Activated naive CD4-positive, alpha-beta T cell treated with anti-CD3 and anti-CD28 coated beads, Interleukin-2, amount 50 U/mL, for 24 hours (primary cell): ENCODE measurements around the gene NTNG1.
"Not testable (repeated sequence)": the region's sequence is repeated elsewhere in the genome, so short reads cannot be mapped to it uniquely, and the experiment has no call there.

ENCODE experiments used
- H3K27ac Mint-ChIP-seq: one replicate; pipeline ENCODE4 v1.8.0; 2021; ENCODE audit warnings: mild to moderate bottlenecking, mixed read lengths
- H3K27me3 Mint-ChIP-seq: one replicate; pipeline ENCODE4 v1.8.0; 2021; ENCODE audit warnings: mixed read lengths
- H3K36me3 Mint-ChIP-seq: one replicate; pipeline ENCODE4 v1.8.0; 2021; ENCODE audit warnings: mixed read lengths
- H3K4me1 Mint-ChIP-seq: one replicate; pipeline ENCODE4 v1.8.0; 2021; ENCODE audit warnings: mixed read lengths
- H3K4me3 Mint-ChIP-seq: one replicate; pipeline ENCODE4 v1.8.0; 2021; ENCODE audit warnings: mild to moderate bottlenecking, mixed read lengths
- H3K9me3 Mint-ChIP-seq: one replicate; pipeline ENCODE4 v1.8.0; 2021; ENCODE audit warnings: mixed read lengths

The NTNG1 gene

DNA sequence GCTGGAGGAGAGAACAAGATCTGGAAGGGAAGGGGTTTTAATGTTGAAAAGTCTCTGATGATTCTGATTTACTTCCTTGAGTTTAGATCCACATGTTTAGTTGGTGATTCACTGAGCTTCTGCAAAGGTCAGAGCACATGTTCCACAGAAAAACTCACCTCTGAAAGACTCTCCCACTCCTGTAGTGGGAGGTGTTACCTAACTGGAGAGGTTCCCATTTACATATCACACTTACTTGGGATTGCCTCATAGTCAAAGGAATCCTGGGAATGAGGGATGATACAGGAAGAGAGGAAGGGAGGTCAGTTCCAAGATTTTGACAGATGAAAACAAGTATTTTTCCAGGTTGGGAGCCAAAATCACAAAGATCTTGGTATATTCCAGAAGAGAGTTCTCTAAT is 2.7 kb upstream of the NTNG1 start:
- H3K9me3 Mint-ChIP-seq, result no peaks in the 10 kb centered on the region
- H3K27me3 Mint-ChIP-seq, result peaks cover 49% of the 10 kb centered on the region
- no peaks in the 10 kb centered on the region for H3K36me3 Mint-ChIP-seq
- H3K27ac Mint-ChIP-seq, result no peak overlapping the region
- H3K4me3 Mint-ChIP-seq, result no peak overlapping the region
- peaks cover 26% of the 10 kb centered on the region for H3K4me1 Mint-ChIP-seq

DNA sequence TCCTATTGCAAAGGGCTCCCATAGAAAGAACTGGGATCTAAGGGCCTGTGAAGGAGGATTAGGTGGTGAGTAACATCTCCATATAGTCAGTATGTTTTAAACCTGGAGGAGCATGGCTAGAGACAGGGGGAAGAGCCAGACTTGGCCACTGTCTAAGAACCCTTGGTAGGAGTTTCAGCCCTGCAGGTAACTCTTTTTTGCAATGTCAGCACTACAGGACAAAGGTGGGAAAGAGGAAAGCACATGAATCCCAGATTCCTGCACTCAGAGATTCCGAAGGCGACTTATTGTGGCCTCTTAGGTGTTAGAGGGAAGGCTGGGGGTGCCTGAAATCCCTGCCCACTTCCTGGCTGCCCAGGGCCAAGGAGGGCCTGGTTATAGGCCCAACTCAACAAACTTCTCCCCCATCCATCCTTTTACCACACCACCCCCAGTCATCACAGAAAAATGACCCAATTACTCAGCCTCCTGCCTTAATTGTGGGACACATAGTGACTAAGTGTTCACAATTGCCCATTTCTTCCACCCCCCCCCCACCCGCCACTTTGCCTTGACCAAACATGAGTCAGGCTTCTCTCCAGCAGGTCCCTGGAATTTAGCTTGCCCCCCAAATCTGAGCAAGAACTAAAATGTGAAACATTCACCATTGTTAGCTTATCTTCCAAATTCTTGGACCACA is 1.9 kb upstream of the NTNG1 start:
- Mint-ChIP-seq H3K9me3 (no peaks in the 10 kb centered on the region), H3K27me3 (peaks cover 51% of the 10 kb centered on the region)

DNA sequence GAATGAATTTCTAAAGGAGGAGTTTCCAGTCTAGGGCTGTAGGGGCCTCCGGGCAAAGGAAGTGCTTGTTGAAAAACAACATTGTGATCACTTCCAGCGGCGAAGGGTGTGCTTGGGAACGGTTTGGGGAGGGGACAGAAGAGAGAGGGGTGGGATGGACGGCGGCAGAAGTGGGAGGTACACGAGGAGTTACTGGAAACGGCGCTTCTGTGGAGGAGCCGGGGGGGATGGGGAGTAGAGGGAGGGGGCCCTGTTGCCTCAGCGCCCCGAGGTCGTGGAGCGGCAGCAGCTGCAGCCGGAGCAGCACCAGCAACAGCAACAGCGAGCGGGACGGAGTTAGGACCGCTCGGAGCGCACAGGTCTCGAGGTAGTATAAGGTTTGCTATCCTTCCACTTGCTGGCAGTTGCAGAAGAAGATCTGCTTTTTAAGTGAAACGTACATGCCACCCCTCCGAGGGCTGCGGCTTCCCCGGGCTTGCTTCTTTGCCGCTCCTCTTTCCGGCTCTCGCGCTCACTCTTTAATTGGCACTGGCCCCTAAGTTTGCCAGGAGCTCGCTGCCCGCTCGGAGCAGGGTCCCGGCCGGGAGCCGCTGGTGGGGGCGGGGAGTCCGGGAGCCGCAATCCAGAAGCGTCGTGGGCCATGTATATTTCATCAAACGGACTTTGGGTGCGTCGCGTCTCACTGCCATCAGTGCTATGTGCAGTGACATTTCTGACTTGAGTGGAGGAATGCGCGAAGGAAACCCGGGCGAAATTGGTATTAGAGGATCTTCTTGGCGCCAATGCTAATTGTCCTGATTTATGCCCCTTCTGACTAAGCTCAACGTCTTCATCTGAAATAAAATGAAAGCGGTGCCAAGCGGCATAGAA is 771 bp upstream of the NTNG1 start:
- Mint-ChIP-seq H3K9me3 (no peaks in the 10 kb centered on the region), H3K27ac (no peak overlapping the region), H3K4me3 (peak overlapping the region; percentile 87), H3K4me1 (peaks cover 26% of the 10 kb centered on the region), H3K27me3 (peaks cover 52% of the 10 kb centered on the region), H3K36me3 (no peaks in the 10 kb centered on the region)

More for the DNA sequence above, 1.9 kb upstream of the NTNG1 start:
- Mint-ChIP-seq H3K4me3 (peak overlapping the region; percentile 87), H3K4me1 (peaks cover 26% of the 10 kb centered on the region), H3K27ac (no peak overlapping the region), H3K36me3 (no peaks in the 10 kb centered on the region)

DNA sequence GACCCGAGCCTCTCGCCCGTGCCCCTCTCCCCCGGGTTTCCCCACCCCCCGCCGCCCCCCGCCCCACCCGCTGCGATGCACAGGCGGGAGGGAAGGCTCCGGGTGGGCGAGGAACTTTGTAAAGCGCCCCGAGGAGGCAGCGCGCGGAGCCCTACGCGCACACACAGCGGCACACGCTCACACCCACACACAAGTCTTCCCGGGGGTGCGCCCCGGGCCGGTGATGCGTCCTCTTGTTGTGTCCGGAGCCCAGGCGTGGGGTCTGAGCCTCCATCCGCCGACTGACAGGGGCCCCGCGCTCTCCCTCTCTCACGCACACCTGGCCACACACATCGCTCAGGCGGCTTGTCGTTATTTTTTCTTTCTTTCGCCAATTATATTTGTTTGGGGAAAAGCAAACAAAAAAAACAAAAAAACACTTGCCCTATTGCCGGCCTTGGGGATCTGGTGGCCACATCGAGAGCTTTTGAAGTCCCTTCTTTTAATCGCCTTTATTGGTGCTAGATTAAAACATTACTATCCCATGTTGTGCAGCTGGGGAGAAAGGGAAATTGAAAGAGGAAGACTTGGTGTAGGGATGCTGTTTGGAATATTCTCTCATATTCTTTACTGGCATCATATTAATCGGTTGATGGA is 770 bp downstream of the NTNG1 start:
- H3K9me3 Mint-ChIP-seq, result no peaks in the 10 kb centered on the region
- H3K27me3 Mint-ChIP-seq, result peaks cover 52% of the 10 kb centered on the region
- no peaks in the 10 kb centered on the region for H3K36me3 Mint-ChIP-seq
- H3K27ac Mint-ChIP-seq, result no peak overlapping the region
- H3K4me1 Mint-ChIP-seq, result peaks cover 26% of the 10 kb centered on the region
- peak overlapping the region; percentile 88 for H3K4me3 Mint-ChIP-seq

DNA sequence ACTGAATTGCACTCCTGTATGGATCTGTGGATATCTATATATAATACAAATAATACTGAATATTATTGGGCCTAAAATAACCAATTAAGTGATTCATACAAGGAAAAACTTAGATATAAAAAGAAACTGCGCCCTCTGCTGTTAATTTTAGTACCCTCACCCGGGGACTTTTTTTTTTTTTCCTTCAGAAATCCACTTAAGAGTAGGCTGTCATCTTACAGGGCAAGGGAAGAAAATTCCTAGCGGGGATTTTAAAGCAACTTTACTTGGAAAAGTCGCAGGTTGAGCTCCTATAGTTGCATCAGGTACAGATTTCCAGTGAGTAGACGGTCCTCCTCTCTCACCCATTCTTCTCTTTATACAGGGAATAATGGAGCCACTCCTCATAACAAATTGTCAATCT is 1.3 kb downstream of the NTNG1 start:
- H3K27me3 Mint-ChIP-seq, result peaks cover 52% of the 10 kb centered on the region
- no peaks in the 10 kb centered on the region for H3K36me3 Mint-ChIP-seq
- no peak overlapping the region for H3K27ac Mint-ChIP-seq
- peak overlapping the region; percentile 88 for H3K4me3 Mint-ChIP-seq
- no peaks in the 10 kb centered on the region for H3K9me3 Mint-ChIP-seq
- peaks cover 26% of the 10 kb centered on the region for H3K4me1 Mint-ChIP-seq

DNA sequence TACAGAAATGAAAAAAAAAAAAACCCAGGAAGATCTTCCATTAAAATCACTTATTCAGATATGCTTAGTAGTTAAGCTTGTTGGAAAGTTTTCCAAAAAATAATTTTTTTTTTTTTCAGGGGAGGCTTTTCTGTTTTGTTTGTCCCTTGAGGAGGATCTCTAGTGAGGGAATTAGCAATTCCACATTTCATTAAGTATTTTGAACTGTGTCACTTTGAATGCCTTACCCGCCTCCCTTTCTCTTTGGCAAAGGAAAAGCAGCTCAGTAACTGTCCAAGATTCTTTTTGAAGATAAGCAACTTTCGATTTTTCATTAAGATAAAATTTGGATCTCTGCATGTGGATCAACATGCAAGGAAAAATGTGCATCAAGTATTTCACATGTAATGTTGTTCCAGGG is 1.8 kb downstream of the NTNG1 start:
- Mint-ChIP-seq H3K4me1 (peaks cover 26% of the 10 kb centered on the region), H3K4me3 (no peak overlapping the region), H3K36me3 (no peaks in the 10 kb centered on the region), H3K27me3 (peaks cover 50% of the 10 kb centered on the region), H3K9me3 (no peaks in the 10 kb centered on the region), H3K27ac (no peak overlapping the region)

DNA sequence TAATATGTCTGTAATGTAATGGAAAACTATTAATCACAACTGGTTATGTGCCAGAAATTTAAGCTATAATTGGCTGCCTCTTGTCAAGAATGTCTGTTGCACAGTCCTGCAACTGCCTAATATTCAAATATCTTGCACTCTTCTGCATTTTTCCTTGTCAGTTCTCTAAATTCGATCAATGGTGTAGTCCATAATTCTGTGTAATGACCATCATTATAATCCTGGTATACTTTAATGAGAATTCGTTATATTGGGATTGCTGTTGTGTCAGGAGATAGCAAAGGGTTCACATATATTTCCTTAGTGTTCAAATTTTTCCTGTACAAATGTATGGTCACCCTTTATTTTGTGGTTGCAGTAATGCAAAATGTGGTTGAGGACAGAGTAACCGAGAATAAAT is 4.8 kb downstream of the NTNG1 start:
- no peaks in the 10 kb centered on the region for H3K9me3 Mint-ChIP-seq
- peaks cover 12% of the 10 kb centered on the region for H3K4me1 Mint-ChIP-seq
- no peaks in the 10 kb centered on the region for H3K36me3 Mint-ChIP-seq
- peaks cover 40% of the 10 kb centered on the region for H3K27me3 Mint-ChIP-seq
- H3K27ac Mint-ChIP-seq, result no peak overlapping the region
- no peak overlapping the region for H3K4me3 Mint-ChIP-seq

DNA sequence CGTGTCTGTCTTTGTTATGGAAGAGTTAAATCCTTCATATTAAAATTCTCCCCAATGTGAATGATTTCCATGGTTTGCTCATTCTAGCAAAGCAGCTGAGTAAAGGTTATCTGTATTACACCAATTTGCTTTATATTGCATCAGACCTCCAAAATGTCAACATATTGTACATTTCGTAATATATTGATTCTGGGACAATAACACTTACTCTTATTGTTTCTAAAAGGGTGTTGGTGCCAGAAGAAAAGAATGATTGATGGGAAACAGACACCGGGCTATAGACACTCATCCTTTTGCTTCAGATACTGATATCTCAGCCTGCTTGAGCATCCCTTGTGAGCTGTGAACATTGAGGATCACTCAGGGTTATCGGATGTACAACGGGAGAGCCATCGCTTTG is 7.0 kb downstream of the NTNG1 start:
- Mint-ChIP-seq H3K27me3 (peaks cover 34% of the 10 kb centered on the region), H3K27ac (no peak overlapping the region), H3K4me3 (no peak overlapping the region), H3K4me1 (no peaks in the 10 kb centered on the region), H3K36me3 (no peaks in the 10 kb centered on the region), H3K9me3 (no peaks in the 10 kb centered on the region)

DNA sequence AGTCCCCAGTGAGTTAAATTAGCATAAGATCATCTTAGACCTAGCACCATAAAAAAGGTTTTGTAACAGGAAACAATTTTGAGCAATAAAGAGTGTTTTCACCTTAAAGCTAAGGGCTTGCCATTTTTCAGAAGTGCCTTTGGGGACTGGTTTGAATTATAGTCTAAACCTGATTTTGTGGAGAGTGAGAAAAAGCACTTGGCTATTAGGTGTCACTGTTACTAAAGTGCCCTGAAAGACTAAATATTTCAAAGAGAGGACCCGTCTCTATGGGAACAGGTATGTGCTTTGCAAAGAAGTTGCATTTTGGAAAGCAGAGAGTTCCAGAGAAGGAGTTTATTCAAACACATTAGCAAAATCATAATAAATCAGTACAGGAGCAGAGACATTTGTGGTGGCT is 9.1 kb downstream of the NTNG1 start:
- H3K4me3 Mint-ChIP-seq, result no peak overlapping the region
- peaks cover 28% of the 10 kb centered on the region for H3K27me3 Mint-ChIP-seq
- no peaks in the 10 kb centered on the region for H3K9me3 Mint-ChIP-seq
- H3K4me1 Mint-ChIP-seq, result no peaks in the 10 kb centered on the region
- H3K27ac Mint-ChIP-seq, result no peak overlapping the region
- H3K36me3 Mint-ChIP-seq, result no peaks in the 10 kb centered on the region

DNA sequence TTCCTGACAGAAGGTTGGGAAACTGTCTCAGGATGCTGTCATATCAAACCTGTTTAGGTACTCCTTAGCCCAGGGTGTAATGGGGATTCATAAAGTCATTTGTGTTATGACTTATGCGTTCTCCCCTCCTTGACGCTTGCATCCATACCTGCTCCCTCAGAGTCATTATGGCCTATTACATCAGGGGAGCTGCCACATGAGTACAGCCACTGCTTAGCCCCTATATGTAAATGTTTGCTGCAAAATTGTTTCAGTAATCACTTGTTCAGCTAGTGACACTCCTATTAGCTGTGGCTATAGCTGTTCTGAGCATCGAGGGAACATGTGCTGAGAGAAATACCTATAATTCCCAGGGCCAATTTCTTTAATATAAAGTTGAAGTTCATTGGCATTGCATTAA is 10.5 kb downstream of the NTNG1 start:
- Mint-ChIP-seq H3K9me3 (no peaks in the 10 kb centered on the region), H3K36me3 (no peaks in the 10 kb centered on the region), H3K4me1 (no peaks in the 10 kb centered on the region), H3K4me3 (no peak overlapping the region), H3K27ac (no peak overlapping the region), H3K27me3 (peaks cover 23% of the 10 kb centered on the region)

DNA sequence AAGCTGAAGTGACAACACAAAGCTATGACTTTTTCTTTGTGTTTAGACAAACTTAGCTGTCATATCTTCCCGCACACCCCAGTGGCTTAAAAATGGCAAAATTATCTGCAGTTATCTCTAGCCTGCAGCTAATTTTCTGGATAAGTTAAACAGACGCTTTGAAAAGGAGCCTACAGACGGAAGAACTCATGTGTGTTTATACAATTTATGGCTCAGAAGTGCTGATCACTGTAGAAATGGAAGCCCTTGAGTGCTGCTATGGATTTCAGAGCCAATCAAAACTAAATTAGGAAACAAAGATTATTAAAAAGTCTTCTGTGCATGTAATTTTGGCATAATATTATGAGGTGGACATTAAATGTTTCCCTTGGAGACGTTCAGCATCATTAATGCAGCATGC is 11.6 kb downstream of the NTNG1 start:
- Mint-ChIP-seq H3K27me3 (peaks cover 22% of the 10 kb centered on the region), H3K9me3 (no peaks in the 10 kb centered on the region), H3K4me3 (no peak overlapping the region), H3K4me1 (no peaks in the 10 kb centered on the region), H3K27ac (no peak overlapping the region), H3K36me3 (no peaks in the 10 kb centered on the region)

DNA sequence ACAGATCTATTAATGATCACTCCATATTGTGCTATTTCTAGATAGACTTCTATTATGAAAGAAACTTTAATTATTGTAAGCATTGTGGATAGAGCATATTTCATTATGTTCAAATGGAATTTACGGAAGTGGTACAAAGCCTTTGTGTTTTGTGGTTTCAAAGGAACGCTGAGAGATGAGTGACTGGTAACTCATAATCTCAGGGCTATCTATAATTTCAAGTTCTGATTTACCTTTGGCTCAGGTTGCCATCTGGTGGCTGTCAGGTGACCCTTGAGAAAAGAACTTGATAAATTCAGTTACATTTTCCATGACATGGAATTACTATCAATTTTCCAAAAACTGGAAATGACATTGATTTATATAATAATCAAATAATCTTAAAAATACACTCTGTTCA is 12.2 kb downstream of the NTNG1 start:
- Mint-ChIP-seq H3K4me3 (no peak overlapping the region), H3K27me3 (peaks cover 17% of the 10 kb centered on the region)

DNA sequence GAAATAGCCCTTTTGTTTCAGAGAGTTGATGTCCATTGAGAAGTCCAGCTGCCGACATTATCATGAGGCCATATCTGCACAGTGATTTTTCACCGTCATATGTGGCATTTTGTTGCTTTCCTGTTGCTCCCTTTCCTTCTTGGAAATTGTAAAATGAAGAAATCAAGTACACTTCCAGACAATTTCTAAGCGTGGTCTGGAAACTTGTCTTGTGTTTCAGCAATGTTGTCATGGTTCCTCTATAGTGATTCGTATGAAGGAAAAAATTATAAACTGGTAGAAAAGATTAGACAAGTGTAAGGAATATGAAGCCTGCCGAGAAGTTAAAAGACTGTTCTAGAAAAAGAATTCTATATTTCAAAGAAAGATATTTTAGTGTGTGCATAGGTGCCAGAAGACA is 17.7 kb downstream of the NTNG1 start:
- H3K27ac Mint-ChIP-seq, result no peak overlapping the region
- peaks cover 9% of the 10 kb centered on the region for H3K27me3 Mint-ChIP-seq
- no peaks in the 10 kb centered on the region for H3K36me3 Mint-ChIP-seq
- H3K9me3 Mint-ChIP-seq, result no peaks in the 10 kb centered on the region
- H3K4me3 Mint-ChIP-seq, result no peak overlapping the region
- no peaks in the 10 kb centered on the region for H3K4me1 Mint-ChIP-seq

More for the DNA sequence above, 12.2 kb downstream of the NTNG1 start:
- Mint-ChIP-seq H3K27ac (no peak overlapping the region), H3K9me3 (no peaks in the 10 kb centered on the region), H3K36me3 (no peaks in the 10 kb centered on the region), H3K4me1 (no peaks in the 10 kb centered on the region)

DNA sequence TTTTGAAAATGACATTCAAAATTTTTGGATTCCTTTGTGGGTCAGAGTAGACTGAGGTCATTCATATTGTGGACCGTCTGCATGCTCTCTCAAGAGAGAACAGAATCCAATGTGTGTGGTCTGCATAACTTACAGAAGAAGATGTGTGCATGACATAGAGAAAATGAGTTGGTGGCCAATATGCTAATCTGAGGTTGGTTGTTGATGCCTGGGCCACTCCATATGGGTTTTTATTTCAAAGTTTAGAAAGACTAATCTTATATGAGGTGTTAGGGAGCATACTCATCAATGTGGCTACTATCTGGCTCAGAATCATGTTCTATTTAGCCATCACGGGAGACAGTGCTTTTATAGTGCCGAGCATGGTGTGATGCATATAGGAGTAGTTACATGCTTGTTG is 18.2 kb downstream of the NTNG1 start:
- H3K27me3 Mint-ChIP-seq, result peaks cover 5% of the 10 kb centered on the region
- peaks cover 1% of the 10 kb centered on the region for H3K9me3 Mint-ChIP-seq
- no peaks in the 10 kb centered on the region for H3K36me3 Mint-ChIP-seq
- no peaks in the 10 kb centered on the region for H3K4me1 Mint-ChIP-seq
- H3K27ac Mint-ChIP-seq, result no peak overlapping the region
- no peak overlapping the region for H3K4me3 Mint-ChIP-seq

DNA sequence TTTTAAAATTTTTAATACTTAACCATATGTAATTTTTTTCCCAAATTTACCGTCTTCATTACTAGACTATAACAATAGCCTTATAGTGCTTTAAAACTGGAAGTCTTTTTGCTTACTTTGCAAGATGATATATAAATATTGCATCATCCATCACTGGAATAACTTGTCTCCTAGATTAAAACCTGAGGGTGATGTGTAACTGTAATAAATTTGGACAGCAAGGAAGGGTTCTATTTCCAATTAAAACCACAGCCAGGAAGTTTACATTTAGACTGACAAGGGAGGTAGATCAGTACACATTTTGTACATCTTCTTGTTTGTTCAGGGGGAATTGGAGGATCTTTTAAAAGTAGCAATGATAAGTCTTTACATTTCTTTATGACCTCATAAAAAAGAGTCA is 21.9 kb downstream of the NTNG1 start:
- Mint-ChIP-seq H3K4me3 (no peak overlapping the region), H3K4me1 (no peaks in the 10 kb centered on the region), H3K27ac (no peak overlapping the region), H3K27me3 (peaks cover 6% of the 10 kb centered on the region), H3K36me3 (no peaks in the 10 kb centered on the region), H3K9me3 (peaks cover 17% of the 10 kb centered on the region)

DNA sequence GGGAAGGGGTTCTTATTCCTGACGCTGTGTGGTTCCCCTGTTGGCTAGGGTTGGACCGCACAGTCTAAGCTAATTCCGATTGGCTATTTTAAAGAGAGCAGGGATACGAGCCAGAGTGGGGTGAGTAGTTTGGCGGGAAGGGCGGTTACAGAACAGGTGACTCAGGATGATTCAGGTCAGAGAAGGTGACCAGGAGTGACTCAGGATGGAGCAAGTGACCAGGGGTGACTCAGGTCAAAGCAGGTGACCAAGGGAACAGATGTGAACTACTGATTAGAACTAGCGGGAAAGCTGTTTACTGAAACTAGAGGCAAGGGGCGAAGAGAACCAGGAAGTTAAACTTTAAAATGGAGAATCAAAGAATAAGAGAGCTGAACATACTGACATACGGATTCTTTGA is 24.1 kb downstream of the NTNG1 start:
- H3K4me3 Mint-ChIP-seq, H3K27me3 Mint-ChIP-seq, H3K4me1 Mint-ChIP-seq, H3K36me3 Mint-ChIP-seq: not testable (repeated sequence)
- H3K9me3 Mint-ChIP-seq, result peaks cover 17% of the 10 kb centered on the region
- H3K27ac Mint-ChIP-seq, result peak overlapping the region; percentile 19
